H9 (cell line): Measurements from ENCODE around the gene GHR. TPM values are rescaled to one million over a fixed set of nuclear protein-coding genes. Genes with fewer than 3 reads are reported as not detected.

Experiments used
- DNase-seq: peaks from one replicate; pipeline ENCODE4 v3.0.0-alpha.2; 2017
- H2AFZ ChIP-seq: one replicate; pipeline ENCODE4 v1.6.1; 2013; ENCODE audit warnings: mild to moderate bottlenecking, low read length, control low read depth, moderate library complexity
- H2AK5ac ChIP-seq: 2 replicates; pipeline ENCODE4 v1.6.1; 2013; ENCODE audit warnings: low read length, control low read depth, mixed read lengths; ENCODE audit not compliant: insufficient read length
- H2BK120ac ChIP-seq: one replicate; pipeline ENCODE4 v1.6.1; 2013; ENCODE audit warnings: low read depth, mild to moderate bottlenecking, low read length, control low read depth, inconsistent platforms; ENCODE audit not compliant: poor library complexity, severe bottlenecking
- H2BK12ac ChIP-seq: 2 replicates; pipeline ENCODE4 v1.6.1; 2013; ENCODE audit warnings: low read length, control low read depth, mixed read lengths, low read depth; ENCODE audit not compliant: insufficient read length
- H2BK15ac ChIP-seq: 2 replicates; pipeline ENCODE4 v1.6.1; 2013; ENCODE audit warnings: low read depth, low read length, control low read depth
- H2BK20ac ChIP-seq: one replicate; pipeline ENCODE4 v1.6.1; 2013; ENCODE audit warnings: low read depth, mild to moderate bottlenecking, low read length, control low read depth, inconsistent platforms; ENCODE audit not compliant: poor library complexity, severe bottlenecking
- H2BK5ac ChIP-seq: 2 replicates; pipeline ENCODE4 v1.6.1; 2013; ENCODE audit warnings: low read length, control low read depth, mixed read lengths; ENCODE audit not compliant: insufficient read length
- H3K14ac ChIP-seq: 2 replicates; pipeline ENCODE4 v1.6.1; 2013; ENCODE audit warnings: low read length, control low read depth; ENCODE audit not compliant: insufficient read depth
- H3K18ac ChIP-seq: 2 replicates; pipeline ENCODE4 v1.6.1; 2013; ENCODE audit warnings: low read depth, mild to moderate bottlenecking, mixed read lengths, low read length, control low read depth; ENCODE audit not compliant: insufficient read length
- H3K23ac ChIP-seq: 2 replicates; pipeline ENCODE4 v1.6.1; 2013; ENCODE audit warnings: low read length, control low read depth, mixed read lengths, low read depth; ENCODE audit not compliant: insufficient read length
- H3K23me2 ChIP-seq: 2 replicates; pipeline ENCODE4 v1.6.1; 2013; ENCODE audit warnings: low read depth, mild to moderate bottlenecking, mixed read lengths, low read length, control low read depth; ENCODE audit not compliant: insufficient read length, poor library complexity, severe bottlenecking
- H3K27ac ChIP-seq: 2 replicates; pipeline ENCODE4 v1.5.1; 2013; ENCODE audit warnings: low read length, control low read depth, mixed read lengths, low read depth; ENCODE audit not compliant: insufficient read length
- H3K27me3 ChIP-seq: 2 replicates; pipeline ENCODE4 v1.6.1; 2013; ENCODE audit warnings: low read length, control low read depth, inconsistent platforms; ENCODE audit not compliant: insufficient read depth
- H3K4ac ChIP-seq: 2 replicates; pipeline ENCODE4 v1.6.1; 2013; ENCODE audit warnings: low read depth, mild to moderate bottlenecking, control low read depth, inconsistent platforms, low read length, moderate library complexity
- H3K4me1 ChIP-seq: 2 replicates; pipeline ENCODE4 v1.6.1; 2013; ENCODE audit warnings: low read length, control low read depth, inconsistent platforms; ENCODE audit not compliant: insufficient read depth
- H3K4me2 ChIP-seq: 2 replicates; pipeline ENCODE4 v1.6.1; 2013; ENCODE audit warnings: low read length, control low read depth, mixed read lengths; ENCODE audit not compliant: insufficient read length, insufficient read depth
- H3K56ac ChIP-seq: 2 replicates; pipeline ENCODE4 v1.6.1; 2013; ENCODE audit warnings: low read depth, mild to moderate bottlenecking, mixed read lengths, low read length, control low read depth; ENCODE audit not compliant: insufficient read length
- H3K79me1 ChIP-seq: 2 replicates; pipeline ENCODE4 v1.6.1; 2013; ENCODE audit warnings: low read depth, mild to moderate bottlenecking, moderate library complexity, low read length, control low read depth, inconsistent platforms; ENCODE audit not compliant: insufficient read depth, poor library complexity, severe bottlenecking
- H3K79me2 ChIP-seq: 2 replicates; pipeline ENCODE4 v1.6.1; 2013; ENCODE audit warnings: low read length, control low read depth, inconsistent platforms; ENCODE audit not compliant: insufficient read depth
- H3K9ac ChIP-seq: 2 replicates; pipeline ENCODE4 v1.6.1; 2013; ENCODE audit warnings: low read length, control low read depth, mixed read lengths; ENCODE audit not compliant: insufficient read length; ENCODE audit errors: extremely low read depth
- H3K9me3 ChIP-seq: one replicate; pipeline ENCODE4 v1.6.1; 2013; ENCODE audit warnings: low read depth, low read length, inconsistent platforms; ENCODE audit not compliant: control insufficient read depth
- H3T11ph ChIP-seq: one replicate; pipeline ENCODE4 v1.6.1; 2013; ENCODE audit warnings: mild to moderate bottlenecking, low read length, control low read depth, inconsistent platforms
- H4K20me1 ChIP-seq: one replicate; pipeline ENCODE4 v1.6.1; 2013; ENCODE audit not compliant: control insufficient read depth, insufficient read length, insufficient read depth
- H4K5ac ChIP-seq: 2 replicates; pipeline ENCODE4 v1.6.1; 2013; ENCODE audit warnings: low read depth, mild to moderate bottlenecking, mixed read lengths, low read length, control low read depth; ENCODE audit not compliant: insufficient read length
- H4K8ac ChIP-seq: replicated peaks from 2 replicates; pipeline ENCODE4 v1.6.1; 2013; ENCODE audit warnings: low read length, control low read depth, mixed read lengths, low read depth; ENCODE audit not compliant: insufficient read length
- H4K91ac ChIP-seq: 2 replicates; pipeline ENCODE4 v1.6.1; 2013; ENCODE audit warnings: low read depth, mild to moderate bottlenecking, moderate library complexity, mixed read lengths, low read length, control low read depth; ENCODE audit not compliant: insufficient read length
- H3K27ac Mint-ChIP-seq, 3 experiments: 2 replicates in 2 of 3; 3 replicates in 1 of 3; pipeline ENCODE4 v1.8.0; 2020 to 2021; ENCODE audit warnings: mixed read lengths in 3 of 3, mild to moderate bottlenecking in 1 of 3, moderate library complexity in 1 of 3
- H3K27me3 Mint-ChIP-seq: 2 replicates; pipeline ENCODE4 v1.8.0; 2021; ENCODE audit warnings: low read depth, mild to moderate bottlenecking, moderate library complexity, mixed read lengths
- H3K36me3 Mint-ChIP-seq, 3 experiments: 2 replicates in 2 of 3; 3 replicates in 1 of 3; pipeline ENCODE4 v1.8.0; 2020 to 2021; ENCODE audit warnings: low read depth in 3 of 3, mixed read lengths in 3 of 3; ENCODE audit not compliant: insufficient read depth in 1 of 3
- H3K4me1 Mint-ChIP-seq, 2 experiments: 2 replicates each; pipeline ENCODE4 v1.8.0; 2020; ENCODE audit warnings: mixed read lengths in 2 of 2
- H3K4me3 Mint-ChIP-seq, 2 experiments: 2 replicates in 1 of 2; 3 replicates in 1 of 2; pipeline ENCODE4 v1.8.0; 2020 to 2021; ENCODE audit warnings: mild to moderate bottlenecking in 2 of 2, mixed read lengths in 2 of 2, moderate library complexity in 1 of 2
- H3K9me3 Mint-ChIP-seq, 2 experiments: 2 replicates in 1 of 2; 3 replicates in 1 of 2; pipeline ENCODE4 v1.8.0; 2020; ENCODE audit warnings: mild to moderate bottlenecking in 2 of 2, mixed read lengths in 2 of 2, moderate library complexity in 1 of 2
- WGBS: extraction: QIAGEN DNeasy Blood & Tissue Kit; methylation state at CpG from one replicate; pipeline ENCODE4 v1.1.7; 2013; ENCODE audit warnings: missing lambda C conversion rate, low lambda C conversion rate, mixed read lengths; ENCODE audit not compliant: insufficient read length; ENCODE audit errors: extremely low coverage; 5-methylcytosine and 5-hydroxymethylcytosine counted together
- total RNA-seq: library from RNA; stranded (reverse); gene quantifications from 2 replicates; pipeline ENCODE4 v1.2.1, GENCODE V29; 2021
- TF ChIP-seq, protein P1 (sequence below): fragments of 200-600 bp; sonication (generic); conservative IDR thresholded peaks from 3 replicates; pipeline ENCODE4 v1.8.0; 2021; ENCODE audit warnings: antibody characterized with exemption, mild to moderate bottlenecking

GHR gene
- total RNA-seq, 1 experiment from 2014 or later: 0.20 TPM

DNA sequence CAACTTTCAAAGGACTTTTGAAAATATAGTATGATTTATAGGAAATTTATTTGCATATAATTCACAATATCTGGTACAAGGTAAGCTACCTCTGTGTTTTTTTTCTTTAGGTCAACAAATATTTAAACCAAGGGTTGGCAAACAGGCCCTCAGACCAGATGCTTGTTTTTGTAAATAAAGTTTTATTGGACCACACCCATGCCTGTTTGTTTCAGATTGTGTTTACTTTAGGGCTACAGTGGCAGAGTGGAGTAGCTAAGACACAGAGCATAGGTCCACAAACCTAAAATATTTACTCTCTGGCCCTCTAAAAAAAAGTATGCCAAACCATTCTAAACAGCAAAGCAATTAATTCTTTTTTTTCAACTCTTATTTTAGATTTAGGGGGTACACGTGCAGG is 213.7 kb downstream of the GHR start:
- no peak overlapping the region for H2BK120ac ChIP-seq
- no CpG with 5 or more reads among the region's 1 CpG for WGBS
- H3K4me1 ChIP-seq: no peaks in the 10 kb centered on the region
- H2BK15ac ChIP-seq: no peak overlapping the region
- H2AK5ac ChIP-seq: no peak overlapping the region
- no peak overlapping the region for H3K23ac ChIP-seq
- no peak overlapping the region for H3K18ac ChIP-seq
- H3K9ac ChIP-seq: no peak overlapping the region
- H3K27ac ChIP-seq: no peak overlapping the region
- no peak overlapping the region for H4K5ac ChIP-seq
- Mint-ChIP-seq H3K9me3 (no peaks in the 10 kb centered on the region), H3K4me1 (no peaks in the 10 kb centered on the region), H3K27me3 (no peaks in the 10 kb centered on the region), H3K27ac (no peak overlapping the region), H3K4me3 (no peak overlapping the region), H3K36me3 (no peaks in the 10 kb centered on the region)
- no peak overlapping the region for H3K4me2 ChIP-seq
- no peak overlapping the region for H4K8ac ChIP-seq
- H3K79me1 ChIP-seq: no peaks in the 10 kb centered on the region
- H3K23me2 ChIP-seq: no peaks in the 10 kb centered on the region
- H3K56ac ChIP-seq: no peak overlapping the region
- H3K4ac ChIP-seq: no peak overlapping the region
- DNase-seq: no peak
- H3K79me2 ChIP-seq: no peaks in the 10 kb centered on the region
- no peak overlapping the region for H2AFZ ChIP-seq
- H2BK5ac ChIP-seq: no peak overlapping the region
- H3T11ph ChIP-seq: no peak overlapping the region
- no peaks in the 10 kb centered on the region for H3K27me3 ChIP-seq
- TF ChIP-seq, protein P1, sequence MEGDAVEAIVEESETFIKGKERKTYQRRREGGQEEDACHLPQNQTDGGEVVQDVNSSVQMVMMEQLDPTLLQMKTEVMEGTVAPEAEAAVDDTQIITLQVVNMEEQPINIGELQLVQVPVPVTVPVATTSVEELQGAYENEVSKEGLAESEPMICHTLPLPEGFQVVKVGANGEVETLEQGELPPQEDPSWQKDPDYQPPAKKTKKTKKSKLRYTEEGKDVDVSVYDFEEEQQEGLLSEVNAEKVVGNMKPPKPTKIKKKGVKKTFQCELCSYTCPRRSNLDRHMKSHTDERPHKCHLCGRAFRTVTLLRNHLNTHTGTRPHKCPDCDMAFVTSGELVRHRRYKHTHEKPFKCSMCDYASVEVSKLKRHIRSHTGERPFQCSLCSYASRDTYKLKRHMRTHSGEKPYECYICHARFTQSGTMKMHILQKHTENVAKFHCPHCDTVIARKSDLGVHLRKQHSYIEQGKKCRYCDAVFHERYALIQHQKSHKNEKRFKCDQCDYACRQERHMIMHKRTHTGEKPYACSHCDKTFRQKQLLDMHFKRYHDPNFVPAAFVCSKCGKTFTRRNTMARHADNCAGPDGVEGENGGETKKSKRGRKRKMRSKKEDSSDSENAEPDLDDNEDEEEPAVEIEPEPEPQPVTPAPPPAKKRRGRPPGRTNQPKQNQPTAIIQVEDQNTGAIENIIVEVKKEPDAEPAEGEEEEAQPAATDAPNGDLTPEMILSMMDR: no peak
- H4K20me1 ChIP-seq: no peaks in the 10 kb centered on the region
- H4K91ac ChIP-seq: no peak overlapping the region
- no peak overlapping the region for H3K14ac ChIP-seq
- H3K9me3 ChIP-seq: no peaks in the 10 kb centered on the region
- no peak overlapping the region for H2BK20ac ChIP-seq
- H2BK12ac ChIP-seq: no peak overlapping the region
